Heart left ventricle (tissue), 16 donors: Measurements from ENCODE around the gene ASMTL. TPM values are rescaled to one million over a fixed set of nuclear protein-coding genes. Genes with fewer than 3 reads are reported as not detected.
"Not testable (repeated sequence)": the region's sequence is repeated elsewhere in the genome, so short reads cannot be mapped to it uniquely, and the experiment has no call there.

Experiments used
- ATAC-seq, 4 donors: fragments of 200-7000 bp; cut with Tn5 transposase; one replicate each; pipeline ENCODE4 v1.9.1; 2020 to 2022; ENCODE audit warnings: moderate library complexity in 4 of 4, mild to moderate bottlenecking in 3 of 4, moderate number of reproducible peaks in 1 of 4
- DNase-seq, 5 donors: peaks; one replicate each; pipeline ENCODE4 v3.0.0-alpha.2; 2020
- H3K27ac ChIP-seq, 12 donors: fragments of 200-600 bp; sonication (generic) in 4 of 12; one replicate each; pipeline versions ENCODE4 v1.5.0 to v1.8.0; 2016 to 2022; ENCODE audit warnings: mild to moderate bottlenecking in 2 of 12
- H3K27me3 ChIP-seq, 9 donors: fragments of 200-600 bp; sonication (generic) in 2 of 9; one replicate each; pipeline versions ENCODE4 v1.5.1 to v1.8.0; 2016 to 2022; ENCODE audit warnings: mild to moderate bottlenecking in 3 of 9
- H3K36me3 ChIP-seq, 9 donors: fragments of 200-600 bp; sonication (generic) in 2 of 9; one replicate each; pipeline versions ENCODE4 v1.5.0 to v1.8.0; 2018 to 2022; ENCODE audit warnings: mild to moderate bottlenecking in 2 of 9
- H3K4me1 ChIP-seq, 12 donors: fragments of 200-600 bp; sonication (generic) in 4 of 12; one replicate each; pipeline versions ENCODE4 v1.5.0 to v1.8.0; 2016 to 2022; ENCODE audit warnings: mild to moderate bottlenecking in 3 of 12
- H3K4me3 ChIP-seq, 12 donors: fragments of 200-600 bp; sonication (generic) in 4 of 12; one replicate each; pipeline versions ENCODE4 v1.5.0 to v1.8.0; 2017 to 2022; ENCODE audit warnings: mild to moderate bottlenecking in 9 of 12, moderate library complexity in 4 of 12
- H3K9me3 ChIP-seq, 12 donors: fragments of 200-600 bp; sonication (generic) in 4 of 12; one replicate each; pipeline versions ENCODE4 v1.5.0 to v1.8.0; 2016 to 2022; ENCODE audit warnings: mild to moderate bottlenecking in 1 of 12
- POLR2A ChIP-seq, 2 donors: fragments of 450-650 bp; IDR thresholded peaks; one replicate each; pipeline ENCODE4 v1.6.1; 2017; ENCODE audit warnings: antibody characterized with exemption in 2 of 2, mild to moderate bottlenecking in 2 of 2, moderate library complexity in 2 of 2
- WGBS, 4 donors: extraction: QIAGEN DNeasy Blood & Tissue Kit in 2 of 4; methylation state at CpG; one replicate each; pipeline versions ENCODE4 v1.1.5 to v1.1.7; 2013 to 2018; 5-methylcytosine and 5-hydroxymethylcytosine counted together
- intact Hi-C, 10 donors: fragments of 100-400 bp; cut with DNase I; formaldehyde crosslinking; loops; one replicate each; pipeline versions ENCODE4 v1.11.1 to v1.14.2; 2022
- polyA plus RNA-seq, 2 donors: library from polyadenylated mRNA; stranded (reverse); fragments of 200-250 nt; gene quantifications; one replicate each; pipeline ENCODE4 v1.2.3, GENCODE V29; 2013
- total RNA-seq, 9 donors: library from RNA; depleted of rRNA in 2 of 9; stranded (reverse); fragments of >200 nt in 2 of 9; fragmentation: NEBNext Ultra II Directional in 3 of 9; extraction: Animal tissue kit (Norgen Biotek cat#: 25700) in 3 of 9; gene quantifications; one replicate each; pipeline versions ENCODE4 v1.1.0 to v1.2.4, GENCODE V29; 2016 to 2023
- TF ChIP-seq, protein P1 (sequence below), 12 donors: fragments of 200-600 bp; sonication (generic) in 4 of 12; IDR thresholded peaks; one replicate each; pipeline versions ENCODE4 v1.5.0 to v1.8.0; 2018 to 2022; ENCODE audit warnings: antibody characterized with exemption in 12 of 12, mild to moderate bottlenecking in 5 of 12
- donor health status: ischemic (EF 13 %, LVEDD 7.1; RV severe dilation, severe dysfunction).
- donor health status: healthy with polysubstance abuse.
- donor health status: DM: no; HTN: yes; CAD: no.
- donor health status: DM: no; HTN: no; CAD: no.
- donor health status: ischemic (EF 25% LVEDD 6.9; RV normal size, moderate dysfunction).
- donor health status: ischemic (EF 25% LVEDD 5.7; RV mildly dilated, moderate dysfunction).
- donor health status: healthy.
- donor health status: DM: yes; HTN: yes; CAD: no.
- donor health status: ischemic (EF 35%, LVEDD 5.7; RV mildly dilated, moderate dysfunction).
- donor health status: nonischemic (EF 11% LVEDD 7.7; RV severe dilation, severe dysfunction).
- donor health status: DM: yes; HTN: yes; CAD: no.
- donor health status: PGD.
- donor health status: ischemic (EF 29% LVEDD 5.4; RV normal size, mild dysfunction).
- donor health status: nonischemic (EF 23%, LVEDD 6.1; RV moderate dilation, normal function).

The ASMTL gene
- total and polyA plus RNA-seq, 11 donors: 20.2 to 44.6 (median 29.1) TPM

- Histone ChIP-seq H3K27ac (peak overlapping the region in 1 of 12 donors; percentile 11), H3K9me3 (no peaks in the 10 kb centered on the region), H3K27me3 (no peaks in the 10 kb centered on the region), H3K4me3 (no peak overlapping the region), H3K4me1 (peaks cover 0 to 4% (median 0%) of the 10 kb centered on the region in 12 donors), H3K36me3 (peaks cover 0 to 48% (median 25%) of the 10 kb centered on the region in 9 donors)
- DNase-seq (peak in 1 of 5 donors; percentile 17), ATAC-seq (peak in 1 of 4 donors; percentile 9)
- TF ChIP-seq POLR2A (IDR thresholded peaks at IDR 0.05): no peak
- TF ChIP-seq, protein P1, sequence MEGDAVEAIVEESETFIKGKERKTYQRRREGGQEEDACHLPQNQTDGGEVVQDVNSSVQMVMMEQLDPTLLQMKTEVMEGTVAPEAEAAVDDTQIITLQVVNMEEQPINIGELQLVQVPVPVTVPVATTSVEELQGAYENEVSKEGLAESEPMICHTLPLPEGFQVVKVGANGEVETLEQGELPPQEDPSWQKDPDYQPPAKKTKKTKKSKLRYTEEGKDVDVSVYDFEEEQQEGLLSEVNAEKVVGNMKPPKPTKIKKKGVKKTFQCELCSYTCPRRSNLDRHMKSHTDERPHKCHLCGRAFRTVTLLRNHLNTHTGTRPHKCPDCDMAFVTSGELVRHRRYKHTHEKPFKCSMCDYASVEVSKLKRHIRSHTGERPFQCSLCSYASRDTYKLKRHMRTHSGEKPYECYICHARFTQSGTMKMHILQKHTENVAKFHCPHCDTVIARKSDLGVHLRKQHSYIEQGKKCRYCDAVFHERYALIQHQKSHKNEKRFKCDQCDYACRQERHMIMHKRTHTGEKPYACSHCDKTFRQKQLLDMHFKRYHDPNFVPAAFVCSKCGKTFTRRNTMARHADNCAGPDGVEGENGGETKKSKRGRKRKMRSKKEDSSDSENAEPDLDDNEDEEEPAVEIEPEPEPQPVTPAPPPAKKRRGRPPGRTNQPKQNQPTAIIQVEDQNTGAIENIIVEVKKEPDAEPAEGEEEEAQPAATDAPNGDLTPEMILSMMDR (IDR thresholded peaks at IDR 0.05): no peak
- intact Hi-C loops: no loop called here
- WGBS, 4 donors: 57 to 67% (median 63%) methylated on average over 20 of the region's 20 CpGs
These were observed 72.0 kb downstream of the ASMTL start for GRCh38 chrX:1380672-1381233.

- peak in 2 of 4 donors; percentile 8 to 23 for ATAC-seq
- intact Hi-C loops: no loop called here
- no peaks in the 10 kb centered on the region for H3K27me3 ChIP-seq
These were observed 74.4 kb downstream of the ASMTL start for GRCh38 chrX:1378306-1378759.

GRCh38 chrX:1368385-1368698, 84.4 kb downstream of the ASMTL start:
- H3K27me3 ChIP-seq: no peaks in the 10 kb centered on the region
- no peak for DNase-seq
- H3K36me3 ChIP-seq: peaks cover 0 to 21% (median 6%) of the 10 kb centered on the region in 9 donors
- ATAC-seq: no peak
- TF ChIP-seq POLR2A (IDR thresholded peaks at IDR 0.05): no peak
- TF ChIP-seq, protein P1 (IDR thresholded peaks at IDR 0.05): no peak
- H3K27ac ChIP-seq: no peak overlapping the region
- no peaks in the 10 kb centered on the region for H3K9me3 ChIP-seq
- WGBS, 4 donors: 81 to 88% (median 82%) methylated on average over 4 of the region's 4 CpGs
- H3K4me3 ChIP-seq: no peak overlapping the region
- no peaks in the 10 kb centered on the region for H3K4me1 ChIP-seq
- intact Hi-C loops: no loop called here

More at GRCh38 chrX:1378306-1378759, 74.4 kb downstream of the ASMTL start:
- Histone ChIP-seq H3K27ac (no peak overlapping the region), H3K4me1 (peaks cover 0 to 3% (median 0%) of the 10 kb centered on the region in 12 donors), H3K36me3 (peaks cover 0 to 25% (median 4%) of the 10 kb centered on the region in 9 donors), H3K4me3 (no peak overlapping the region), H3K9me3 (no peaks in the 10 kb centered on the region)
- DNase-seq: peak in 2 of 5 donors; percentile 21 to 33
- 92 to 97% (median 94%) methylated on average over 12 to 24 of the region's 24 CpGs for WGBS, 4 donors
- no peak for TF ChIP-seq POLR2A (IDR thresholded peaks at IDR 0.05)
- TF ChIP-seq, protein P1 (IDR thresholded peaks at IDR 0.05): no peak

GRCh38 chrX:1366363-1366762, 86.3 kb downstream of the ASMTL start:
- intact Hi-C loops, H3K4me3 ChIP-seq, H3K4me1 ChIP-seq, H3K27me3 ChIP-seq, H3K27ac ChIP-seq, H3K9me3 ChIP-seq, ATAC-seq: not testable (repeated sequence)
- H3K36me3 ChIP-seq: peaks cover 0 to 34% (median 7%) of the 10 kb centered on the region in 9 donors
- peak in 1 of 5 donors; percentile 28 for DNase-seq
- 90 to 100% (median 92%) methylated on average over 1 to 55 of the region's 63 CpGs for WGBS, 4 donors

- TF ChIP-seq, protein P1 (IDR thresholded peaks at IDR 0.05): no peak
- TF ChIP-seq POLR2A (IDR thresholded peaks at IDR 0.05): no peak
- intact Hi-C loops: no loop called here
- no peak overlapping the region for H3K27ac ChIP-seq
- DNase-seq: no peak
- WGBS, 4 donors: 93 to 97% (median 95%) methylated on average over 2 of the region's 2 CpGs
- H3K4me3 ChIP-seq: no peak overlapping the region
- ATAC-seq: no peak
- H3K36me3 ChIP-seq: peaks cover 3 to 57% (median 18%) of the 10 kb centered on the region in 9 donors
- H3K9me3 ChIP-seq: peaks cover 0 to 16% (median 6%) of the 10 kb centered on the region in 12 donors
- H3K4me1 ChIP-seq: no peaks in the 10 kb centered on the region
- H3K27me3 ChIP-seq: no peaks in the 10 kb centered on the region
These were observed 90.8 kb downstream of the ASMTL start for GRCh38 chrX:1361910-1362309.
